ENCODE results near the gene PLPPR3. TPM values are rescaled to one million over a fixed set of nuclear protein-coding genes. Genes with fewer than 3 reads are reported as not detected.

PLPPR3 gene
- total and polyA plus RNA-seq, 10 donors: 0.03 to 0.79 (median 0.42) TPM; not detected in 4

DNA sequence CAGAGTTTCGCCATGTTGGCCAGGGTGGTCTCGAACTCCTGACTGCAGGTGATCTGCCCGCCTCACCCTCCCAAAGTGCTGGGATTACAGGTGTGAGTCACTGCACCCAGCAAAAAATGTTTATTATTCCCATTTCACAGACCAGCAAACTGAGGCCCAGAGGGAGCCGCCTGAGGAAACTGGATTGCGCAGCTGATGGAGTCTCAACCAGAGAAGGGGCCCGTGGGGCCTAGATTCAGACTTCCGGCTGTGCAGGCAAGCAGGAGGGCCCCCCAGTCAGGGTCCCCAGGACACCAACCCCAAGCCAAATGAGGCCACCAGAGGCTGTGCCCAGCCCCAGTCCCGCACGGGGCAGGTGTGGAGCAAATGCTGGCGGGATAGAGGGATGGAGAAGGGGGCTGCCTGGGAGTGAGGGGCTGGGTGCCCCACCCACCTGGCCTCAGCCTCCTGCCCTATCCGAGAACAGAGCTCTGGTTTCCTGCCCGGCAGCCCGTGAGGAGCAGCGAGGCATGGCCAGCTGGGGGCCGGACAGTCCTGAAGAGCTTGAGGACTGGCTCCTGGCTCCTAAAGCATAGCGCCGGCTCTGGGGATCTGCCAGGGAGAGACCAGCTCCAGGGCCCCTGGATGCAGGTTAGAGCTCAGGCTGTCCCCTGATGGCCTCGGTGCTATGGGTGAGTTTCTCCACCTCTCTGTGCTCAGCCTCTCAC, 48.9 kb downstream of the PLPPR3 start:
- Histone ChIP-seq H3K27me3 (replicated peaks in 1 of 7) (peaks cover 0 to 12% (median 0%) of the 10 kb centered on the region in 7 donors), H3K36me3 (no peaks in the 10 kb centered on the region), H3K27ac (no peak overlapping the region), H3K4me3 (no peak overlapping the region), H3K9me3 (no peaks in the 10 kb centered on the region), H3K4me1 (peaks cover 0 to 14% (median 11%) of the 10 kb centered on the region in 6 donors)
- WGBS, 5 donors: 71 to 83% (median 82%) methylated on average over 16 to 18 of the region's 18 CpGs
- no peak for DNase-seq
- intact Hi-C loops (cut with DNase I; ENCODE audit: low total_unique reads): loop anchor here (10.0 kb wide), 1 partner anchor 82 kb away; the partner anchor contains the start of genes CFD and ELANE
- TF ChIP-seq POLR2AphosphoS5 (IDR thresholded peaks at IDR 0.05) (no peak), POLR2A (IDR thresholded peaks at IDR 0.05) (no peak)
- TF ChIP-seq, protein P1, sequence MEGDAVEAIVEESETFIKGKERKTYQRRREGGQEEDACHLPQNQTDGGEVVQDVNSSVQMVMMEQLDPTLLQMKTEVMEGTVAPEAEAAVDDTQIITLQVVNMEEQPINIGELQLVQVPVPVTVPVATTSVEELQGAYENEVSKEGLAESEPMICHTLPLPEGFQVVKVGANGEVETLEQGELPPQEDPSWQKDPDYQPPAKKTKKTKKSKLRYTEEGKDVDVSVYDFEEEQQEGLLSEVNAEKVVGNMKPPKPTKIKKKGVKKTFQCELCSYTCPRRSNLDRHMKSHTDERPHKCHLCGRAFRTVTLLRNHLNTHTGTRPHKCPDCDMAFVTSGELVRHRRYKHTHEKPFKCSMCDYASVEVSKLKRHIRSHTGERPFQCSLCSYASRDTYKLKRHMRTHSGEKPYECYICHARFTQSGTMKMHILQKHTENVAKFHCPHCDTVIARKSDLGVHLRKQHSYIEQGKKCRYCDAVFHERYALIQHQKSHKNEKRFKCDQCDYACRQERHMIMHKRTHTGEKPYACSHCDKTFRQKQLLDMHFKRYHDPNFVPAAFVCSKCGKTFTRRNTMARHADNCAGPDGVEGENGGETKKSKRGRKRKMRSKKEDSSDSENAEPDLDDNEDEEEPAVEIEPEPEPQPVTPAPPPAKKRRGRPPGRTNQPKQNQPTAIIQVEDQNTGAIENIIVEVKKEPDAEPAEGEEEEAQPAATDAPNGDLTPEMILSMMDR (IDR thresholded peaks at IDR 0.05 in 8 of 11, conservative IDR thresholded peaks at IDR 0.05 in 3 of 11): no peak

GRCh38 chr19:772063-772462, 49.7 kb downstream of the PLPPR3 start:
- intact Hi-C loops (cut with DNase I; ENCODE audit: low total_unique reads): loop anchor here (10.0 kb wide), 1 partner anchor 83 kb away; the partner anchor contains the start of genes CFD and ELANE

GRCh38 chr19:771332-771785, 50.4 kb downstream of the PLPPR3 start:
- Histone ChIP-seq H3K27me3 (replicated peaks in 1 of 7) (peaks cover 0 to 19% (median 0%) of the 10 kb centered on the region in 7 donors), H3K36me3 (no peaks in the 10 kb centered on the region), H3K27ac (no peak overlapping the region), H3K4me3 (no peak overlapping the region), H3K9me3 (no peaks in the 10 kb centered on the region), H3K4me1 (peaks cover 0 to 14% (median 11%) of the 10 kb centered on the region in 6 donors)
- DNase-seq: no peak
- 9 to 15% (median 10%) methylated on average over 6 of the region's 6 CpGs for WGBS, 5 donors
- intact Hi-C loops (cut with DNase I; ENCODE audit: low total_unique reads): loop anchor here (10.0 kb wide), 1 partner anchor 83 kb away; the partner anchor contains the start of genes CFD and ELANE
- TF ChIP-seq, protein P1 (IDR thresholded peaks at IDR 0.05 in 8 of 11, conservative IDR thresholded peaks at IDR 0.05 in 3 of 11): peak in 10 of 11 experiments; percentile 27 to 66 (median 46)
- TF ChIP-seq POLR2A (IDR thresholded peaks at IDR 0.05): no peak

More at GRCh38 chr19:772063-772462, 49.7 kb downstream of the PLPPR3 start:
- Histone ChIP-seq H3K9me3 (no peaks in the 10 kb centered on the region), H3K27ac (no peak overlapping the region), H3K4me1 (peaks cover 0 to 14% (median 11%) of the 10 kb centered on the region in 6 donors), H3K4me3 (no peak overlapping the region), H3K27me3 (replicated peaks in 1 of 7) (peaks cover 0 to 12% (median 0%) of the 10 kb centered on the region in 7 donors), H3K36me3 (no peaks in the 10 kb centered on the region)
- WGBS, 5 donors: 81 to 95% (median 86%) methylated on average over 5 of the region's 5 CpGs
- DNase-seq: no peak
- TF ChIP-seq POLR2A (IDR thresholded peaks at IDR 0.05) (no peak), POLR2AphosphoS5 (IDR thresholded peaks at IDR 0.05) (no peak)
- TF ChIP-seq, protein P1 (IDR thresholded peaks at IDR 0.05 in 8 of 11, conservative IDR thresholded peaks at IDR 0.05 in 3 of 11): no peak

GRCh38 chr19:769616-770015, 52.1 kb downstream of the PLPPR3 start:
- Histone ChIP-seq H3K27ac (no peak overlapping the region), H3K4me1 (peaks cover 0 to 14% (median 11%) of the 10 kb centered on the region in 6 donors), H3K36me3 (no peaks in the 10 kb centered on the region), H3K9me3 (no peaks in the 10 kb centered on the region), H3K27me3 (replicated peaks in 1 of 7) (peaks cover 0 to 31% (median 0%) of the 10 kb centered on the region in 7 donors), H3K4me3 (no peak overlapping the region)
- TF ChIP-seq, protein P1 (IDR thresholded peaks at IDR 0.05 in 8 of 11, conservative IDR thresholded peaks at IDR 0.05 in 3 of 11): no peak
- no peak for TF ChIP-seq POLR2A (IDR thresholded peaks at IDR 0.05)
- no peak for TF ChIP-seq POLR2AphosphoS5 (IDR thresholded peaks at IDR 0.05)
- WGBS, 5 donors: 74 to 88% (median 83%) methylated on average over 6 of the region's 6 CpGs
- no peak for DNase-seq
- intact Hi-C loops (cut with DNase I; ENCODE audit: low total_unique reads): loop anchor here (10.0 kb wide), 1 partner anchor 85 kb away; the partner anchor contains the start of genes CFD and ELANE
